Endothelial cell (in vitro differentiated cells): Measurements from ENCODE around the gene BRCC3. TPM values are rescaled to one million over a fixed set of nuclear protein-coding genes. Genes with fewer than 3 reads are reported as not detected.

Source experiments
- total RNA-seq: library from RNA; stranded (reverse); fragmentation: NEBNext Ultra II Directional; extraction: Animal tissue kit (Norgen Biotek cat#: 25700); gene quantifications from one replicate; pipeline ENCODE4 v1.2.1, GENCODE V29; 2021; ENCODE audit not compliant: unreplicated experiment

Gene BRCC3
- total RNA-seq, 1 donor from 2014 or later = 42.5 TPM

Other genes with a start within 250 kb of the BRCC3 start
- not detected for gene SMIM9, start 236.8 kb upstream of the BRCC3 start, total RNA-seq
- 24.4 TPM for gene F8A1, start 185.2 kb upstream of the BRCC3 start, total RNA-seq
- 4.5 TPM for gene F8, start 48.8 kb upstream of the BRCC3 start, total RNA-seq
- 54.5 TPM for gene FUNDC2, start 44.7 kb upstream of the BRCC3 start, total RNA-seq
- gene CMC4, start 372 bp upstream of the BRCC3 start, total RNA-seq = 6.1 TPM
- 15.2 TPM for gene MTCP1, start 372 bp upstream of the BRCC3 start, total RNA-seq
- gene VBP1, start 145.0 kb downstream of the BRCC3 start, total RNA-seq = 39.0 TPM
- gene RAB39B, start 193.0 kb downstream of the BRCC3 start, total RNA-seq = 1.3 TPM